NCI-H128 (cell line): Measurements from ENCODE around the gene MAMDC2.
"Not testable (repeated sequence)": the region's sequence is repeated elsewhere in the genome, so short reads cannot be mapped to it uniquely, and the experiment has no call there.

Source experiments
- DNase-seq: peaks from one replicate; lab custom pipeline; 2025; ENCODE audit not compliant: unreplicated experiment; lab: John Stamatoyannopoulos, UW

The MAMDC2 gene

DNA sequence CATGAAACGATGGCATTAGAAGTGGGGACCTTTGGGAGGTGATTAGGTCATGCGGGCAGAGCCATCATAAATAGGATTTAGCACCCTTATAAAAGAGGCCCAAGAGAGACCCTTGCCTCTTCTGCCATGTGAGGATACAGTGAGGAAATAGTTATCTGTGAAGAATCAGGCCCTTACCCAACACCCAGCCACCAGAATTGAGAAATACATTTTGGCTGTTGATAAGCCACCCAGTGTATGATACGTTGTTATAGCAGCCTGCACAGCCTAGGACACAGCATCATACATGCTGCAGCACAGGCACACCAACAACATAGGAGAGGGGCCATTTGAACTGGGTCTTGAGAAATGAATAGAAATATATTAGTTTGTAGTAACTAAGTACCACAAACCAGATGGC, 8.0 kb upstream of the MAMDC2 start:
- no peak for DNase-seq

- no peak for DNase-seq
These were observed 7.0 kb upstream of the MAMDC2 start for GRCh38 chr9:70036641-70037040.

DNA sequence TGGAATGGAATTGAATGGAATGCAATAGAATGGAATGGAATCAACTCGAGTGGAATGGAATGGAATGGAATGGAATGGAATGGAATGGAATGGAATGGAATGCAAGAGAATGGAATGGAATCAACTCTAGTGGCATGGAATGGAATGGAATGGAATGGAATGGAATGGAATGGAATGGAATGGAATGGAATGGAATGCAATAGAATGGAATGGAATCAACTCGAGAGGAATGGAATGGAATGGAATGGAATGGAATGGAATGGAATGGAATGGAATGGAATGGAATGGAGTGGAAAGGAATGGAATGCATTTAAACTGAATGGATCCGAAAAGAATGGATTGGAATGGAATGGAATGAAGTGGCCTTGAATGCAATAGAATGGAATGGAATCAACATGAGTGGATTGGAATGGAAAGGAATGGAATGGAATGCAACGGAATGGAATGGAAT, 5.5 kb upstream of the MAMDC2 start:
- not testable (repeated sequence) for DNase-seq

DNA sequence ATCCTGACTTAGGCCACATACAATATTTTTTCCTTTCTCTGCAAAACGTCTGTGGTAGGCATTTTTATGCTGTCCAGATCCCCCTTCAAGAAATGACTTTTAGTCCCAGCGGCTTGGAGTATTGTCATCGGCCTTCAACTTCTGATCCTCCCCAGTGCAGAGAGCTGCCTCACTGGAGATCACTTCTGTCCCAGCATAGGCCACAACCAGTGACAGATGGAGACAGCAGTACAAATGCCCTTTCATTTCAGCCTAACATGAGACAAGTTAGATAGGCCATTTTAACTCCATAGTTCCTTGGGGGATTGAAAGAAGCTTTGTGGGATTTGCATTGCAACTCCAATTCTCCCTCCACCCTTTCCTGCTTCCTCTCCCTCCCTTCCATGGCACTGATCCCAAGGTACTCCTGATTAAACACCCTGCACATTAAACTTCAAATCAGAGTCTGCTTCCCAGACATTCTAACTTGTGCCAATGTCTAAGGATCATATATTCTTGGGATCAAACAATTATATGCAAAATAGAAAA, 3.2 kb upstream of the MAMDC2 start:
- no peak for DNase-seq

- DNase-seq = no peak
These were observed 1.0 kb upstream of the MAMDC2 start for GRCh38 chr9:70042461-70043215.

DNA sequence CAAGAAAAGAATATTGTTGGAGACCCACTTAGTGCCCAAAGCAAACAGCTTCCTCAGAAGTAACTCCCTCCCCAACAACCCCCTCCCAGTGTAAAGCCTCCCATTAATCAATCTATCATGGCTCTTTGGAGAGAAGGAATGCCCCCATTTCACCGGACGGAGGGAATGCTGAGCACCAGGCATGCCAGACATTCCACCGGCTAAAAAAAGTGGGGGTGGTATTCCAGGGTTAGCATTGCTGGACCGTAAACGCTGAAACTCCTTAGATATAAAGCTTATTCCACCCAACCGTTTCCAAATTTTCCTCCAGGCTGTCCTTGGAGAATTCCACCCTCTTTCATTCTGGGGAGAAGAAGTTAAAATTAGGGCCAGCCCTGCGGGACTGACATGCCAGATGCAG, 363 bp upstream of the MAMDC2 start:
- no peak for DNase-seq

DNA sequence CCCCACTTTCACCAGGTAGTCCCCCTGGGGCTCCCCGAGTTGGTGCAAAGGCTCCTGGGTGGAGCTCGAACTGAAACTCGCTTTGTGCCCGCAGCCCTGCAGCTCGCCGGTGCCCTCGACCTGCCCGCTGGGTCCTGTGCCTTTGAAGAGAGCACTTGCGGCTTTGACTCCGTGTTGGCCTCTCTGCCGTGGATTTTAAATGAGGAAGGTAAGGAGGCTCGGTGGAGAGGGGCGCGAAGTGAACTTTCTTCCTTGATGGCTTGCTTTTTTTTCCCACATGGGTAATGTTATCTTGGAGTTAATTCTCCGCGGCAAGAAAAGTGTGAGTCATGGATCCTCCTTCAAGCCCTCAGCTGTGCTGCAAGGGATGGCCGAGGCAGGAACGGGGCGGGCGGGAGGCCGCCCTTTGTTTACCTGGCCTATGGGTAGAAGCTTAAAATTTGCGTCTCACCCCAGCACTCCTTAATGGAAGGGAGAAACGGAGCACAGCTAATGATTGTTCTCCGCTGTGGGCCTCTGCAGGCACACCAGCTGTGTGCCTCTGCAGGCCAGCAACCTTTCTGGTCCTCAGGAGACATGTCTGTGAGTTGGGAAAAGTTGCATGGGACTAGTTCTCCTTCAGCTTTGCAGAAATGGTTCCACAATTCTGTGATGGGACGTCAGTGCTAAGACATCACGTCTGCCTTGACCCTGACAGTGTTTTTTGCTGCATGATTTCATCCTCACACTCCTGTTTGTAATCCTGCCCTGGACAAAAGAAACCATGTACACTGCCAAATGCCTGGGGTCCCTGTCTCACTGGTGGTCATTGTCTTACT, 1.1 kb downstream of the MAMDC2 start:
- no peak for DNase-seq

- DNase-seq = no peak
These were observed 1.8 kb downstream of the MAMDC2 start for GRCh38 chr9:70045452-70045851.

DNA sequence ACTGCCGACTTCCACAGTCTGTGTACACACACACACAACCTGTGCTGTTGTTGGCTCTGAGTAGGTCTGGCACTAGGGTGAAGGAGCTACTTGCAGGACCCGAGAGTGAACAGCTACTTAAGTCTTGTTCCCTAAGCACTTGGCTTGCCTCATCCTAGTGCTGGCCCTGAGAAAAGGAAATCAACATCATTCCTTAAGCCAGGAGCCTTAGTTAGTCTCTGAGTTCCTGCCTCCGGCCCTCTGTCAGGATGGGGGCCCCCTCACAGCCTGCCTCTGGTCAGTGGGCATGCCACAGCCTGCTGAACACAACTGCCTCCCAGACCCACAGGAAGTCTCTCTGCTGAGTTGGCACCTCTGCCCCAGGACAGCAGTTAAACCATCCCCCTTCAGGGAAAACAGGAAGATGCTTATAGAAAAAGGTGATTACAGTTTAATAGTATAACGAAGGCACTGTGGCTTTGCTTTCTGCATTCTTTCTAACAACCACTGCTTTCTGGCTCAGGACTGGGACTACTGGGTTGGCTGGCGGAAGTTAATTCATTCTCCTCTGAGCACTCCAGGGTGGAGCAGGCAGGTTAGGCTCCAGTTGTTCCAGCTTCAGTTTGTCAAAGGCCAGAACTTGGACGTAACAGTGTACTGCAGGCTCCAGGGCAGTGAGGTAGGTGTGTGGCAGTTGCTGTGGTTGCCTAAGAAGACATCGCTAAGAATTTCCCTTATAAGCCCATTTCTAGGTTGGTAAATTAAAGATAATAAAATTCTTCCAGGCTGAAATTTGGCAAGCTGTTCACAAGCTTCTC, 2.8 kb downstream of the MAMDC2 start:
- no peak for DNase-seq

DNA sequence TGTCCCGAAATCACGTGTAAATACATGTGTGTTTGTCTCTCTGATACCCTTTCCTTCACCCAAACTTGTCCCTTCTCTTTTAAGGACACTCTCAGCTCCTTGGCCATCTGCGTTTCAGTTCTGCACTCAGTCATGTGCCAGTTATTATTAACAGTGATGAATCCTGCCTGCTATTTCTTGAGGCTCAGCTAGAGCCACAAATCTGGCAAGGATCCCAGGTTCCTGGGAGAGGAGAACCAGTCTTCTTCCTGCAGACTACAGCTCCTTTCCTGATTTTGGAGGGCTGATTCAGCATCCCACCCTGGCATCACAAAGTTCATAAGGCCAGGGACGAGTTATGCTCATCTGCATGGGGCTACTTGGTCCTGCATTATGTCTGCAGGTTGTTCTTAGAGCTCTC, 5.6 kb downstream of the MAMDC2 start:
- DNase-seq = no peak

DNA sequence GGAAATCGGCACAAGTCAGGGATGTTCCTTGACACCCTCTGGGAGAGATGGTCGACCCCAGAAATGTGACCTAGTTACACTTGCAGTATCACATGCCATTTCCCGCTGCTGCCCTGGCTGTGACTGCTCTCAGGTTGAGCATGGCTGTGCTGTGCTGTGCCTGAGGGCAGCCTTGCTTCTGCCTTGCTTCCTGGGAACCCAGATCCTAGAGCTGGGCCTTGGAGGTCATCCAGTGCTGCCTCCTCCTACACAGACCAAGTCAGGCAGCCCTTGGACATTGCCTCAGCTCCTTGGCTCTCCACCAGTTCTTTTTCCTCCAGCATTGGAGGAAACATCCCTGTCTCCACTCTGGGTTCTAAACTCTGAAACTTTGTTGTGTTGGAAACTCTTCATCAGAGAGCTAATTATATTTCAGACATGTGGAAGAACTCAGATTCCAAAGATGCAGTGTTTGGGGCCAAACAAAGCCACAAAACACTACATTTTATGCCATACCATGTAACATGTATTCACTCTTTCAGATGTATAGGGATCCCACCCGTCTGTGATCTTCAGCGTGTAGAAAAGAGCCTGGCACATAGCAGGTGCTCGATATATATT, 6.1 kb downstream of the MAMDC2 start:
- DNase-seq = no peak

DNA sequence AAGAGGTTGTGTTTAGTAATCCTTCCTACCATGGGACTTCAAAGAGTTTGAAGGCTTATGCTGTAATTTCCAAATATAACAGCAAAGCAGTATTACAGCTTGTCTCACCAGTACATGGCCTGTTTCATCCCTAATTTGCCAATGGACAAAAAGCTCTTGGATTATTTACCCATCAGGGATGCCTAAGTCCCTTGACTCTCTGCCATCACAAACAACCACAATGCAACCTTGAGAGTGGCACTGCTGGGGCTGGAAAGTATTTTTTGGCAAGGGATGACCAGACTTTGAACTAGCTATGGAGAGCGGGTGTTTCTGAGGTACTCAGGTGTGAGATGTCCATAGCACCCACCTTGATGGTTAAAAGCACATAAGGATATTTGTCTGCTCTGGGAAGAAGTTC, 9.1 kb downstream of the MAMDC2 start:
- DNase-seq = no peak

- no peak for DNase-seq
These were observed 10.2 kb downstream of the MAMDC2 start for GRCh38 chr9:70053864-70054263.

DNA sequence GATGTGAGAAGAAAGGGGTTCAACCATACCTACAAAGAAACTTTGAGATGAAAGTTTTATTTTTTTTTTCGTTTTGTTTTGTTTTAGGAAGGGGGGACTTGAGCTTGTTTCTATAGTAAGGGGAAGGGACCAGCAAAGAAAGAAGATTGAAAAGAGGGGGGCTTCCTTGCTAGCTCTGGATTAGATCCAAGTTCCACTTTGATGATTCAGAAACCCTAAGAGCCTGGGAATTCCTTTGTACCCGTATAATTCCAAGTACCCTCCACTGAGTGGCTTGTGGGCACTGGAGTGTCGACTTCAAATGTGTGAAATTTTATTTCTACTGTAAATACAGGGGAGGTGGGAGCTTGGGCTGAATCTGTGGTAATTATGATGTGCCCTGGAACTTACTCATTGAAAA, 10.9 kb downstream of the MAMDC2 start:
- no peak for DNase-seq

GRCh38 chr9:70055406-70056210, 12.0 kb downstream of the MAMDC2 start:
- no peak for DNase-seq

GRCh38 chr9:70056211-70056944, 12.7 kb downstream of the MAMDC2 start:
- DNase-seq = no peak

DNA sequence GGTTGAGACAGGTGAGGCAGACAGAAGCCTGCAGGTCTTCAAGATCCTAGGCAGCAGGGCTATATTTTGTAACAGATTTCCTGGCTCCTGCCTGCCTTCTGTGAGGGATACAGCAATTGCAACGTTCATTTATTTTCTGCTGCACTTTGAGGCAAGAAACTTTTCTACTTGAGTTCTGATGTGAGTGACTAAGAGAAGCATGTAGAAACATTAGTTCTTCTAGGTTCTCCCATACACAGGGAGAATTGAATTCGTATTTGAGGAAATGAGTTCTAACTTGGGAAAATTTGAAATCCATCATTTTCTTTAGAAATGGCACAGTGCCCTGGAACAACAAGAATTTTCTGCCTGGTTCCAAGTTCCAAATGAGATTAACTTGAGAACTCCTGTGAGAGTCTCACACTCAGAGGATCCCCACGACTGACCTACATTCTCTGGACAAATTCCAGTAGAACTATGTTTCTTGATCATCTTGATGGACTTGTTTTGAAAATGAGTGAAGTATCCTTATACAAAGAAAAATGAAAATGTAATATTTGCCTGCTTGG, 15.0 kb downstream of the MAMDC2 start:
- DNase-seq = no peak

DNA sequence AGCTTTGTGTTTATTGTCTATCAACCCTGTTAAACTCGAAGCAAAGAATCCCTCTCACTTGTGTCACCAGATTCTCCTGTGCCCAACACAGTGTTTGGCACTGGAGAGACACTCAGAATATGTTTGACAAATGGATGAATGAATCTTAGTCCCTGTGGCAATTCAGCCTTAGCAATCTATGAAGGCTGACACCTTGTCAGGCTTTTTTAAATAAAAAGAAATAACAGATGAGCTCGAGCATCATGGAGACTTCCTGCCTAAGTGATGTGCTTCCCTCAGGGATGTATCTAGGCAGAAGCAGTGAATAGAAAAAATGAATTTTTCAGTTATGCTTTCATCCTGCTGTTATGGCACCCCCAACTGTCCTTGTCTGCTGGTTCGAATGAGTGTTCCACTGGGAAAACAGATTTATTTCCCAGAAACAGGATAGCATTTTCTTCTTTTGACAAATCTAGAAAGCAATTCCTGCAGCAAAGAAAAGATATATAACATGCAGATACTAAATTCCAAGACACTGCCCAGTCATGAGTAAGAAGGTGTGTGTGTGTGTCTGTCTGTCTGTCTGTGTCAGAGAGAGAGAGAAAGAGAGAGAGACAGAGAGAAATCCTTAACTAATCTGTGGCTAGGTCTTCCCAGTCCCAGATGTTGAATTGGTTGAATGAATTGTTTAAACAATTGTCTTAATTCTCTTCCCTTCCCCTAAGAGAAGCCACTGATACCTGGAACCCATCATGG, 16.7 kb downstream of the MAMDC2 start:
- DNase-seq = no peak
